SK-N-SH (cell line): ENCODE data around the gene MADCAM1.

ENCODE experiments used
- EZH2phosphoT487 ChIP-seq: fragments of 200-600 bp; sonication (generic); IDR thresholded peaks from 2 replicates; pipeline ENCODE4 v1.6.1; 2017; ENCODE audit warnings: low read depth, mixed run types, mild to moderate bottlenecking, antibody characterized with exemption, moderate library complexity, borderline replicate concordance
- SMC3 ChIP-seq: IDR thresholded peaks from 2 replicates; pipeline ENCODE4 v1.6.1; 2012; ENCODE audit warnings: low read depth, low read length, improper control_type of control experiment
- TF ChIP-seq, protein P1 (sequence below): fragments of 200-600 bp; sonication (generic); IDR thresholded peaks from 2 replicates; pipeline ENCODE4 v1.6.1; 2017; ENCODE audit warnings: antibody characterized with exemption, mild to moderate bottlenecking, moderate library complexity
- TF ChIP-seq, protein P2 (sequence below): IDR thresholded peaks from 2 replicates; pipeline ENCODE4 v1.6.1; 2012; ENCODE audit warnings: mild to moderate bottlenecking, low read depth, low read length, moderate library complexity
- TF ChIP-seq, protein P3 (sequence below): IDR thresholded peaks from 2 replicates; pipeline ENCODE4; 2012

DNA sequence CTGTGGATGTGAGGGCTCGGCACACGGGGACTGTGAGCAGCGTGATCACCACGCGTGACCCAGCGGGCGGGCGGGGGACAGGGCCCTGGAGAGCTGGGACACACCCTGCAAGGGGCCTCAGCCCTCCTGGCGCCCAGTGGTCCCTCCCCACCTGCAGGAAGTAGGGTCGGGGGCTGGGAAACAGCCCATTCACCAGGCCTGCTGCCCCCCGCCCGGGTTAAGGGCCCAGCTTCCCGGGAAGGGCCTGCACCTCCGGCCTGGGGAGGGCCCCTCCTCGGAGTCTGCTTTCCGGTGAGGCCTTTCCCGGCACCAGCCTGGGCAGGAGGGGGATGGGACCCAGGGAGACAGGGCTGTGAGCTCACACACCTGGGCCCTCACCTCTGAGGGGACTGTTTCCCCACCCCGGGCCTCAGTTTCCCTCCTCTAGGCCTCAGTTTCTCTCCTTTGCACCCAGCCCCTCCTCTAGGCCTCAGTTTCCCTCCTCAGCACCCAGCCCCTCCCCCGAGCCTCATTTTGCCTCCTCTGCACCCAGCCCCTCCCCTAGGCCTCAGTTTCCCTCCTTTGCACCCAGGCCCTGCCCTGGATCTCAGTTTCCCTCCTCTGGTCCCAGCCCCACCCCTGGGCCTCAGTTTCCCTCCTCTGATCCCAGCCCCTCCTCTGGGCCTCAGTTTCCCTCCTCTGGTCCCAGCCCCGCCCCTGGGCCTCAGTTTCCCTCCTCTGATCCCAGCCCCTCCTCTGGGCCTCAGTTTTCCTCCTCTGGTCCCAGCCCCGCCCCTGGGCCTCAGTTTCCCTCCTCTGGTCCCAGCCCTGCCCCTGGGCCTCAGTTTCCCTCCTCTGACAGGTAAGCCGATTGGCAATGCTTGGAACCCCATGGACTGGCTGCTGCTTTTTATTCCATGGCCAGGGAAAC lies 1.9 kb upstream of the MADCAM1 start:
- TF ChIP-seq, protein P1, sequence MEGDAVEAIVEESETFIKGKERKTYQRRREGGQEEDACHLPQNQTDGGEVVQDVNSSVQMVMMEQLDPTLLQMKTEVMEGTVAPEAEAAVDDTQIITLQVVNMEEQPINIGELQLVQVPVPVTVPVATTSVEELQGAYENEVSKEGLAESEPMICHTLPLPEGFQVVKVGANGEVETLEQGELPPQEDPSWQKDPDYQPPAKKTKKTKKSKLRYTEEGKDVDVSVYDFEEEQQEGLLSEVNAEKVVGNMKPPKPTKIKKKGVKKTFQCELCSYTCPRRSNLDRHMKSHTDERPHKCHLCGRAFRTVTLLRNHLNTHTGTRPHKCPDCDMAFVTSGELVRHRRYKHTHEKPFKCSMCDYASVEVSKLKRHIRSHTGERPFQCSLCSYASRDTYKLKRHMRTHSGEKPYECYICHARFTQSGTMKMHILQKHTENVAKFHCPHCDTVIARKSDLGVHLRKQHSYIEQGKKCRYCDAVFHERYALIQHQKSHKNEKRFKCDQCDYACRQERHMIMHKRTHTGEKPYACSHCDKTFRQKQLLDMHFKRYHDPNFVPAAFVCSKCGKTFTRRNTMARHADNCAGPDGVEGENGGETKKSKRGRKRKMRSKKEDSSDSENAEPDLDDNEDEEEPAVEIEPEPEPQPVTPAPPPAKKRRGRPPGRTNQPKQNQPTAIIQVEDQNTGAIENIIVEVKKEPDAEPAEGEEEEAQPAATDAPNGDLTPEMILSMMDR = no peak
- TF ChIP-seq, protein P2, sequence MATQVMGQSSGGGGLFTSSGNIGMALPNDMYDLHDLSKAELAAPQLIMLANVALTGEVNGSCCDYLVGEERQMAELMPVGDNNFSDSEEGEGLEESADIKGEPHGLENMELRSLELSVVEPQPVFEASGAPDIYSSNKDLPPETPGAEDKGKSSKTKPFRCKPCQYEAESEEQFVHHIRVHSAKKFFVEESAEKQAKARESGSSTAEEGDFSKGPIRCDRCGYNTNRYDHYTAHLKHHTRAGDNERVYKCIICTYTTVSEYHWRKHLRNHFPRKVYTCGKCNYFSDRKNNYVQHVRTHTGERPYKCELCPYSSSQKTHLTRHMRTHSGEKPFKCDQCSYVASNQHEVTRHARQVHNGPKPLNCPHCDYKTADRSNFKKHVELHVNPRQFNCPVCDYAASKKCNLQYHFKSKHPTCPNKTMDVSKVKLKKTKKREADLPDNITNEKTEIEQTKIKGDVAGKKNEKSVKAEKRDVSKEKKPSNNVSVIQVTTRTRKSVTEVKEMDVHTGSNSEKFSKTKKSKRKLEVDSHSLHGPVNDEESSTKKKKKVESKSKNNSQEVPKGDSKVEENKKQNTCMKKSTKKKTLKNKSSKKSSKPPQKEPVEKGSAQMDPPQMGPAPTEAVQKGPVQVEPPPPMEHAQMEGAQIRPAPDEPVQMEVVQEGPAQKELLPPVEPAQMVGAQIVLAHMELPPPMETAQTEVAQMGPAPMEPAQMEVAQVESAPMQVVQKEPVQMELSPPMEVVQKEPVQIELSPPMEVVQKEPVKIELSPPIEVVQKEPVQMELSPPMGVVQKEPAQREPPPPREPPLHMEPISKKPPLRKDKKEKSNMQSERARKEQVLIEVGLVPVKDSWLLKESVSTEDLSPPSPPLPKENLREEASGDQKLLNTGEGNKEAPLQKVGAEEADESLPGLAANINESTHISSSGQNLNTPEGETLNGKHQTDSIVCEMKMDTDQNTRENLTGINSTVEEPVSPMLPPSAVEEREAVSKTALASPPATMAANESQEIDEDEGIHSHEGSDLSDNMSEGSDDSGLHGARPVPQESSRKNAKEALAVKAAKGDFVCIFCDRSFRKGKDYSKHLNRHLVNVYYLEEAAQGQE = no peak
- no peak for TF ChIP-seq EZH2phosphoT487
- no peak for TF ChIP-seq SMC3
- TF ChIP-seq, protein P3, sequence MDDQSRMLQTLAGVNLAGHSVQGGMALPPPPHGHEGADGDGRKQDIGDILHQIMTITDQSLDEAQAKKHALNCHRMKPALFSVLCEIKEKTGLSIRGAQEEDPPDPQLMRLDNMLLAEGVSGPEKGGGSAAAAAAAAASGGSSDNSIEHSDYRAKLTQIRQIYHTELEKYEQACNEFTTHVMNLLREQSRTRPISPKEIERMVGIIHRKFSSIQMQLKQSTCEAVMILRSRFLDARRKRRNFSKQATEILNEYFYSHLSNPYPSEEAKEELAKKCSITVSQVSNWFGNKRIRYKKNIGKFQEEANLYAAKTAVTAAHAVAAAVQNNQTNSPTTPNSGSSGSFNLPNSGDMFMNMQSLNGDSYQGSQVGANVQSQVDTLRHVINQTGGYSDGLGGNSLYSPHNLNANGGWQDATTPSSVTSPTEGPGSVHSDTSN = no peak
